GM18861 (cell line): ENCODE measurements around the gene SCN8A.
"Not testable (repeated sequence)": the region's sequence is repeated elsewhere in the genome, so short reads cannot be mapped to it uniquely, and the experiment has no call there.

ENCODE experiments used
- ATAC-seq: cut with Tn5 transposase; IDR thresholded peaks from one replicate; pipeline ENCODE4 v1.9.1; 2021; ENCODE audit not compliant: unreplicated experiment

SCN8A gene

DNA sequence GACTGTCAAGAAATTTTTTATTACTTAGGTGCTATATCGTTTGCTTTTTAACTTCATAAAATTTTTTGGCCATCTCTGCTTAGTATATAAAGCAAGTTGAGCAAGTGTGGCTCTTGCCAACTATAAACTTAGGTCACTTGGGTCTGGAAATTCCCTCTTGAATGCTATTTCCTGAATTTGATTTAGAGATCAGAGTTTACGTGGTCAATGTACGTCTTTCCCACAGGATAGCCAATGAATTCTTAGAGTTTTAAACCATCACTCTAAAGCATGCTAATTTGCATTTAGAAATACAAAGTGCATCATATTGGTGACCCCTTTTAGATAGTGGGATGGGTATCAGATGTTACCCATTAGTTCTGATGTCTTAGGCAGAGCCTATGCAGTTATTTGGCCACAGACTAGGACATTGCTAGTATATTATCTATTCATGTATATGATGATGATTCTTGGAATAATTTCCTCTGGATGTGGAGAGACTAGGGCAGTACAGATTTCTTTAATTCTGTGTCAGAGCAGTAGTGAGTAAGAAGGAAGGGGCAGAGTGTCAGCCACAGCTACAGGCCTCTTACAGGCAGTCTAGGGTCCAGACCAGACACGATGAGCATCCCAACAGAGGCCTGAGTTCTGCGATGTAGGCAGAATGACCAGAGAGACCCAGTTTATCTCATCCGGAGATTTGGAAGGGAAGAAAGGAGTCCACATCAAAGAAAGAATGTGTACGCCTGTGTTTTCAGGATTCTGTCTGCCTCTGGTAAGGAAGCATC is 30.3 kb downstream of the SCN8A start:
- no peak for ATAC-seq

DNA sequence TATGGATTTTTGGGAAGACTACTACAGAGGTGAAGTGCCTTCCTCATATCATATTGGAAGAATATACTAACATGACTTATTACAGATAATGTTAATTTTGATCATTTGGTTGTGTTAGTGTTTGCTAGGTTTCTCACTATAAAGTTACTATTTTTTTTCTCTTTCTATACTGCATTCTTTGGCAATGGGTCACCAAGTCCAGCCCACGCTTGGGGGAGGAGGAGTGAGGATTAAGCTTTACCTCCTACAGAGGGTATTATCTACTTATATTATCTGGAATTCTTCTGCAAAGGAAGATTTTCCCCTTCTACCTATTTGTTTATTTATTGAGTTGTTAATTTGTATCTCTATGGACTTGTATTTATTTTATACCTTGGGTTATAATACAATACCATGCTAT is 31.5 kb downstream of the SCN8A start:
- no peak for ATAC-seq

DNA sequence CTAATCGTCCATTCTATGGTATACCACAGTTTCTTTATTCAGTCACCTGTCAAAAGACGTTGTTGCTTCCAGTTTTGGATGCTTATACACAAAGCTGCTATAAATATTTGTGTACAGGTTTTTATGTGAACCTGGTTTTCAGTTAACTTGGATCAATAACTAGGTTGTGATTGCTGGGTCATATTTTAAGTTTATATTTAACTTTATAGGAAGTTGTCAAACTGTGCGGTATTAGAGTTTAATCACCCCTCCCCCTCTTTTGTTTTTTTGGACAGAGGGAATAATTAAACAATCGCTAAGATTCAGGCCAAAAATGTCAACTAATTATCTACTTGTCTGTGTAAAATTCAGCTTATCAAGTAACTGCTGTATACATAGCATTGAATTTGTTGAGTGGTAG is 34.3 kb downstream of the SCN8A start:
- ATAC-seq = no peak

DNA sequence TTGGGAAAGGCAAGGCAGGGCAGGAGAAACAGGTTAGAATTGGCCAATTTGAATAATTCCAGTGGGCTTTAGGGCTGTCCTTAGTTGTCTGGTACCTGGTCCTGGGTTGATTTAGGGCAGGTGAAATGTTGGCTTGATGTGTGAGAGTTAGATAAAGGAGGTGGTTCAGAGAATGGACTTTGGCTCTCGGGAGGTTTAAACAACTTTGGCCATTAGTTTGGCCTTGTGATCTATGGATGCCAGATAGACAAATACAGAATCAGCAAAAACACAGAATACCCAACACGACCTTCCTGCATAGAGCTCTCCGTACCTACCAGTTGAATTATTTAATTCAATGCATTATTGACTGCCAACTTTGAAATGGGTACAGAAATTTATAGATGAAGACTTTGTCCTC is 35.1 kb downstream of the SCN8A start:
- no peak for ATAC-seq

DNA sequence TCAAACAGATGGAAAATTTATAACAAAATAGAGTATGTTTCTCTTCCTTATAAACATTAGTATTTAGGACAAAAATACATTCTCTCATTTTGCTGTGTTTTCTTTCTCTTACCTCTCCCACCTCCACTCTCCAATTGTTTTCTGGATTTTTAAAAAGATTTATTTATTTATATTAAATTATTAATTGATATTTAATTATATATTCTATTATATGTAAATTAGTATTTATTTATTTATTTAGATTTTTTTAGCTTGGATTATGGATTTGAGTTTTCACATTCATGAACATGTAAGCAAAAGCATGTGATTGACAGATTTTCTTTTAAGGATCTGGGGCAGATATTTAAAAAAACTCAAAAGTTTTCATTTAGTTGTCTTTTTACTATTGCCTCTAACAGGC is 35.6 kb downstream of the SCN8A start:
- no peak for ATAC-seq

DNA sequence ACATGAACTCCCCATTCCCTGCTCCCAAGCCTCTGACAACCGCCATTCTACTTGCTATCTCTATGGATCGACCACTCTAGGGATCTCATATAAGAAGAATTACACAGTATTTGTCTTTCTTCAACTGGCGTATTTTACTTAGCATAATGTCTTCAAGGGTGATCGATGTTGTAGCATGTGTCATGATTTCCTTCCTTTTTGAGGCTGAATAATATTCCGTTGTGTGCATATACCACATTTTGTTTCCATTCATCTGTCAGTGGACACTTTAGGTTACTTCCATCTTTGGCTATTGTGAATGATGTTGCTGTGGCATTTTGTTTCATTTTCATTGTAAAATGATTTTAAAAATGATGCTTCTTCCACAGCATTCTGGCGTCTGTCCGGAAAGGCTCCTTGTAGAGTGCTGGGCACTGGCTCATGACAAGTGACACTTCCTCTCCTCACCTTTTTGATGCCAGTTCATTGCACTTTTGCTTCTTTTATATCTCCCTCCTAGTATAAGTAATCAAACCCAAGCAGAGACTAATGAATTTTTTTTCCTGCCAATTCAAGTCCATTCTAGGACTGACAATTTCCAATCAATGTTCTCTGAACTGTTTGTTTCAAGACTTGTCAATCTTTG is 39.3 kb downstream of the SCN8A start:
- ATAC-seq = no peak

DNA sequence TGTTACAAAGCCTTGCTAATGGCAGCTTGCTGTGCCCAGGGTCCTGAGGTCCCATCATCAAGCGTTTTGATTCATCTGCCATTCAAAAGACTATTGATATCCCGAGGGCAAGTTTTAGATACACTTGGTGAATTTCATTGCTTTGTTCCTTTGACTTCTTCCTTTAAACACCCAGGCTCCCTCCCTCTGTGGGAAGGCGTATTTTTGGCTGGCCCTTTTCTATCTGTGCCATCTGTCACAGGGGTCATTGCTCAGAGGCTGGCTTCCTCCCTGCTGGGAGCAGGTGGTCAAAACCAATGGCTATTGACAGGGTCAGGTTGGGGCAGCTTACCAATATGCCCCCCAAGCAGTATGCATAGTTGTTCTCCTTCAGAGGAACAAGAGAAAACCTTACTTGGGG is 40.0 kb downstream of the SCN8A start:
- ATAC-seq = no peak

DNA sequence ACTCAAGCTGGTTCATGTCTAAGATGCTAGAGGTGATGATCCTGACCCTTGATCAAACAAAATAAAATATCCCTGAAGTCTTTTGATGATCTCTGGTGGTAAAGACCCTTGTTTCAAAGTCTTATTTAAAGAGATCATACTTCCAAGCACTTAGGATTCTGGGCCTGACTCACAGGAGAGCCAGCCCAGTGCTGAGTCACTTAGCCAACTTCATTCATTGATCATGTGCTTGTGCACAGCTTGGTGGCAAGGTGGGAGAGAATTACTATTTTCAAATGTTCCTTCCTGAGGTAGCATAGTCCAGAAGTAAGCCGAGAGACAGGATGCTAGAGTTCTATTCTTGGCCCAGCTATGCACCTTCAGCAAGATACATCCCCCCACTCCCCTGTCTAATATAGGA is 40.6 kb downstream of the SCN8A start:
- no peak for ATAC-seq

DNA sequence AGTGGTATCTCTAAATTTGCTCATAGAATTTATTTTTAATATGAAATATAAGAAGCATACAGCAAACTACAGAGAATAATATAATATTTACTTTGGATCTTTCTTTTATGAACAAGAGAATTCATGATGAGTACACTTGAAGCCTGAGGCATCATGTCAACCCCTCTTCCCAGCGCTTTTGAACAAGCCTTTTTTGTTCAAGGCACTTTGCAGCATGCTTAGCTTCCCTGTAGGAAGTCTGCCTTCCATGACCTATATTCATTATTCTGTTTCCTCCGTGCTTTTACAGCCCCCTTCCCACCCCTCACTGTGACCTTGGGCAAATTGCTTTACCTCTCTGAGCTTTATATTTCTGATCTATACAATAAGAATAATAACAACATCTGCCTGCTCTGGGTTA is 41.6 kb downstream of the SCN8A start:
- ATAC-seq = no peak

DNA sequence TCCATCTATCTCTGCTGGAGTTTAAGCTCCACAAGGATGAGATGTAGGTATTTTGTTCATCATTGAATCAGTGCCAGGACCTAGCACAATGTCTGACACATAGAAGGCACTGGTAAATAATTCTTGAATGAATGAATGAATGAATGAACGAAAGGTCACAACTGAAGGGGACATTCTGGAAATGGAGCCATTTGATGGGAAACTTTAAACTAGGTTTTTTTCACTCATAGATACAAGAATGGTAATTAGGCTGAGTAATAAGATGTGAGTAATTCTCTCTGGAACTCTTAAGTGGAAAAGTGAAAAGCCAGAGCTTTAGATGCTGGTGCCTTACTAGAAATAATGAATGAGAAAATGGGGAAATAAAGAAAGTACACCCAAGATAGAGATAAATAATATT is 44.3 kb downstream of the SCN8A start:
- no peak for ATAC-seq

DNA sequence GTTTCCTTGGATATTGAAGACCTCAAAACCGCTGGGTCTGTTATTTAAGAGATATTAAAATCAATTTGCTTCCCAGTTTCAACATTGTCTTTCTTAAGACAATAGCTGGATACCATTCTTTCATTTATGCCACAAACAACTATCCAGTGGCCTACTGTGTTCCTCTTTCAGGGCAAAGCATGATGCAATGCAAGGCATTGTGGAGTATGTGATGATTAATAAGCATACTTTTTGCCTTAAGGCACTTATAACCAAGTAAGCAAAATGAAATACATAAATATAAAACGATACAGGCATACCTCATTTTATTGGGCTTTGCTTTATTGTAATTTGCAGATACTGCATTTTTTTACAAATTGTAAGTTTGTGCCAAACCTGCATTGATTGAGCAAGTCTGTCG is 45.5 kb downstream of the SCN8A start:
- ATAC-seq = no peak

DNA sequence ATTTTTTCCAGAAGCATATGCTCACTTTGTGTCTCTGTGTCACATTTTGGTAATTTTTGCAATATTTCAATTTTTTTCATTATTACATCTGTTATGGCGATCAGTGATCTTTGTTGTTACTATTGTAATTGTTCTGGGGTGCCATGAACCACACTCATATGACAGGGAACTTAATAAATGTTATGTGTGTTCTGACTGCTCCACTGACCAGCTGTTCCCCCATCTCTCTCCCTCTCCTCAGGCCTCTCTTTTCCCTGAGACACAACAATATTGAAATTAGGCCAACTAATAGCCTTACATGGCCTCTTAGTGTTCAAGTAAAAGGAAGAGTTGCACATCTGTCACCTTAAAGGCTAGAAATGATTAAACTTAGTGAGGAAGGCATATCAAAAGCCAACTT is 46.0 kb downstream of the SCN8A start:
- ATAC-seq = no peak

DNA sequence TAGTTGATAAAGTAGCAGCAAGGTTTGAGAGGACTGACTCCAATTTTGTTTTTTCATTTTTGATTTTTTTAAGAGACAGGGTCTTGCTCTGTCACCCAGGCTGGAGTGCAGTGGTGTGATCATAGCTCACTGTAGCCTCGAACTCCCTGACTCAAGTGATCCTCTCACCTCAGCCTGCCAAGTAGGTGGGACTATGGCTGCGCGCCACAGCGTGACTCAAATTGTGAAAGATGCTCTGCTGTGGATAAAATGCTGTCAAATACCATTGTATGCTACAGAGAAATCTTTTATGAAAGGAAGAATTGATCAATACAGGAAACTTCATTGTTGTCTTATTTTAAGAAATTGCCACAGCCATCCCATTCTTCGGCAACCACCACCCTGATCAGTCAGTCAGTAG is 48.3 kb downstream of the SCN8A start:
- no peak for ATAC-seq

DNA sequence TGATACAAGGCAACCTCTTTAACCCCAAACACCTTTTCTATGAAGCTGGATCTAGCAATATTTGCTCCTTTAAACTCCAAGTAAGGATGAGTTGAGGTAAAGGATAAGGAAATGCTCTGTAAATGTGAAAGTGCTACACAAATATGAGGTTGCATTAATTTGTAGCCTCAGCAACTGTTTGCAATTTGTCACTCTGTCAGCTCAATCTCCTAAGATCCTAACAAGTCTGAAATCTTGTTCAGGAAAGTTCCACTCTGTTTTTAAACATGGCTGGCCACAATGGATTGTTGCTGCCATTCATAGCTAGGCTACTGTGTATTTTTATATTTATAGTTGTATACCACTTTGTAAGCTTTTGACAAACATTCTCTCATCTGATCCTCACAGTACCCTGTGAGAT is 51.3 kb downstream of the SCN8A start:
- ATAC-seq = no peak

DNA sequence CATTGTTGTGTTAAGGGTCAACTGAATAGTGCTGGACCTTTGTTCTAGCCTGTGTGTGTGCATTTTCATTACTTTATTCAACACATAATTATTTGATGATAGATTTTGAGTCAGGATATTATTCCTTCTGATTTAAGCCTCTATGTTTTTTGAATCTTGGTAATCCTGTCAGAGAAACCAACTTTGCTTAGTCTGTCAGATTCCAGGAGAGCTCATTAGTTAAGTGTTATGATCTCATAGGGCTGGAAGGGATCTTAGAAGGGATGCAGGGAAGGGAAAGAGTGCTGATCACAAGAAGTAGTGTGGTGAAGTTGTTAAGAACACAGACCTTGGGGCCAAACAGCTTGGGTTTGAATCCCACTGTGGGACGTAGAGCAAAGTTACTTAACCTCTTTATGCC is 52.9 kb downstream of the SCN8A start:
- ATAC-seq = no peak

DNA sequence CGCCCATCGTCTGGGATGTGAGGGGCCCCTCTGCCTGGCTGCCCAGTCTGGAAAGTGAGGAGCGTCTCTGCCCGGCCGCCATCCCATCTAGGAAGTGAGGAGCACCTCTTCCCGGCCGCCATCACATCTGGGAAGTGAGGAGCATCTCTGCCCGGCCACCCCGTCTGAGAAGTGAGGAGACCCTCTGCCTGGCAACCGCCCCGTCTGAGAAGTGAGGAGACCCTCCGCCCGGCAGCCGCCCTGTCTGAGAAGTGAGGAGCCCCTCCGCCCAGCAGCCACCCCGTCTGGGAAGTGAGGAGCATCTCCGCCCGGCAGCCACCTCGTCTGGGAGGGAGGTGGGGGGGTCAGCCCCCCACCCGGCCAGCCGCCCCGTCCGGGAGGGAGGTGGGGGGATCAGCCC is 53.7 kb downstream of the SCN8A start:
- not testable (repeated sequence) for ATAC-seq

DNA sequence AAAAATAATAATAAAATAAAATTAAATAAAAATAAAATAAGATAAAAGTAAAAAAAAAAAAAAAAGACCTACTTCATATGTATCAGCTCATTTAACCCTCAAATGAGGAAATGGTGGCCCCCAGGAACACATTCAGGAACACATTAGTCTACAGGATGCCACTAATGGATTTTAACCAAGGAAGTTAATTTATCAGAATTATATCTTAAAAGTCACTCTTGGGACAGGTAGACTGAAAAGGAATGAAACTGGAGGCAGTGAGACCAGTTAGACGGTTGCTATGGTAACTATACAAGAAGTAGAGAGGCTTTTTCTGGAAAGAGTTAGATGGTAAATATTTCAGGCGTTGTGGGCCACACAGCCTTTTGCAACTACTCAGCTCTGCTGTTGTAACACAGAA is 54.9 kb downstream of the SCN8A start:
- ATAC-seq = no peak

DNA sequence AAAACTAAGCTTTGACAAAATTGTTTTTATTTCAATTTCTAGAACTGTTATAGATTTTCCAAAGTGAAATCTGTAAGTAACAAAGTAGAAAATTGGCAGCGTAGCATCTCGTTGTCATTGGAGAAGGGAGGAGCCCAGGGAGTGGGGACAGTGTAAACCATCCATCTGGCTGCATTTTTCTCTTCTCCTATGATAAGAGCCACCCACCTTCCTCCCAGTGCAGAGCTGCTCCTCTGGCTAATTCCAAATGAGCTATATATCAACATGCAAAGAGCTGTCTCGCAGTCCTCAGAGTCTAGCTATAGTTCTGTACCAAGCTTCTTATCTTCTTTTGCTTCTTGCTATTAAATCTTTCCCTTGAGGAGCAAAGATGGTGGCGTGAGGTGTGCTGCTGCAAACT is 56.6 kb downstream of the SCN8A start:
- ATAC-seq = no peak

DNA sequence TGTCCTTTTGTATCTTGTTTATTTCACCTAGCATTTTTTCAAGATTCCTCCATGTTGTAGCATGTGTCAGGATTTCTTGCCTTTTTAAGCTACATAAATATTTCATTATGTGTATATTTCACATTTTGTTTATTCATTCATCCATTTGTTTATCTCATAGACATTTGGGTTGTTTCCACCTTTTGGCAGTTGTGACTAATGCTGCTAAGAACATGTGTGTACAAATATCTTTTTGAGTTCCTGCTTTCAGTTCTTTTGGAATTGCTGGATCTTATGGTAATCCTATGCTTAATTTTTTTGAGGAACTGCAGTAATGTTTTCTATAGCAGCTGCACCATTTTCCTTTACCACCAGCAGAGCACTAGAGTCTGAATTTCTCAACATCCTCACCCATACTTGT is 62.4 kb downstream of the SCN8A start:
- no peak for ATAC-seq

DNA sequence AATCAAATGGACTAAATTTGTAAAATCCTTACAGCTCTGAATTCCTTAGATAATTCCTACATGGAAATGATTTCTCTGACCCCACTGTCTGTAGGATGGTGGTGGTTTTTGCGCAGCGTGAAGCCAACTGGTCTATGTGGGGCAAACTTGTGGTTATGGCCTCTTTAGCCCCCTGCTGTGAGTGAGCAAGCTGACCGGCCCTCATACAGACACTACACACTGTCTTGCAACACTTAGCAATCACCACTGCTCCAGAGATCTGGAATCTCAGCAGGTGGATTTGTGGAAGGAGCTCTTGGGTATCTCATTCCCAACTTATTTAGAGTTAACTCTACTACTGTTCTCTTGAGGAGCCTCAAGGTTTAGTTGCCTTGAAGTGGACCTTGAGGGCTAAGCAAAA is 70.2 kb downstream of the SCN8A start:
- no peak for ATAC-seq

DNA sequence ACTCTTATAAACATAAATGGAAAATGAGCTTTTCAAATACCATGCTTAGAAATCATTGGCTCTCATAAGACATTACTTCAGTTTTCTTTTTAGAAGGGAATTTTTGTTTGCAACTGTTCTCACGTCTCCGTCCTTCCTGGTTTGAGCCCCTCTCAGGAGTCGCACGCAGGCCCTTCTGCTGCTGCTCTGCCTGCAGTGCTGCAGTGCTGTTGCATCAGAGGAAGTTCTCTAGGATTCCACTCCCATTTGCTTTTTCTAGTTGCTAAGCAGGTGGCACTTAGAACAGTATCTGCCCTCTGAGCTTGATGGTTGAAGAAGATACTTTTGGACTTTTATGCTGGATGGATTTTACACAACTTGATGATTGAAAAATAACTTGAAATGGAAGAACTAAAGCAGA is 70.8 kb downstream of the SCN8A start:
- no peak for ATAC-seq

DNA sequence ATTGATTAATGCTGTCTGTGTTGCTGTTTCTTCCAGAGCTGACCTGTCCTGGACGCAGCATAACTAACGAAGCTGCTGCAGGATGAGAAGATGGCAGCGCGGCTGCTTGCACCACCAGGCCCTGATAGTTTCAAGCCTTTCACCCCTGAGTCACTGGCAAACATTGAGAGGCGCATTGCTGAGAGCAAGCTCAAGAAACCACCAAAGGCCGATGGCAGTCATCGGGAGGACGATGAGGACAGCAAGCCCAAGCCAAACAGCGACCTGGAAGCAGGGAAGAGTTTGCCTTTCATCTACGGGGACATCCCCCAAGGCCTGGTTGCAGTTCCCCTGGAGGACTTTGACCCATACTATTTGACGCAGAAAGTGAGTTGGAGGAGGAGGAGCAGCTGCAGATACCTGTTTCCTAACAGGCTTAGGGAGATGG is 71.7 kb downstream of the SCN8A start:
- ATAC-seq = no peak

DNA sequence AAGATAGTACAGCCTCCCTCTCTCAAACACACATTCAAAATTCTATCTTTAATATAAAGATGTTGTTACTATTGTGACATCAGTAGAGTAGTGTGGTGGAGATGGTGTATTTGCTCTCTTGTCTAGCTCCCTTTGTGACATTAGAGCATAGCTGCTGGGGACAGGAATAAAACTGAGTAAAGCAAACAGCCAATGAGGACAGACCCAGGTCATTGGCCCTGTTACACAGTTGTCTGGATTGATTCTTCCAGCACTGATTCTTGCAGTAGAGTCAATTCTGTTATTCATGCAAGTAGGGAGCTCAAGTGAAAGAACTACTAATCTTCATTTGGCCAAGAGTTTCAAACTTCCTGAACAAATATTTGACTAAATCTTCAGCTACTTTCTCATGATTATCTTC is 72.4 kb downstream of the SCN8A start:
- ATAC-seq = no peak
